GM12878 (cell line): ENCODE results near the gene CILP. TPM values are rescaled to one million over a fixed set of nuclear protein-coding genes. Genes with fewer than 3 reads are reported as not detected.

Experiments used
- ATAC-seq: fragments of 200-7000 bp; cut with Tn5 transposase; 3 replicates; pipeline ENCODE4 v1.9.1; 2020; ENCODE audit warnings: mild to moderate bottlenecking, moderate library complexity
- BruUV-seq: library from RNA; stranded (reverse); fragments of 400-500 nt; replicated peaks from 2 replicates; lab custom pipeline; 2021; lab: Mats Ljungman, UMichigan
- CTCF ChIA-PET: fragments of 300-600 bp; sonication (Branson Sonifier 250); formaldehyde crosslinking; extraction: SDS; loops from one replicate; lab custom pipeline; 2021; ENCODE audit warnings: inconsistent platforms; lab: Yijun Ruan, JAX
- POLR2A ChIA-PET: fragments of 350-600 bp; formaldehyde crosslinking; extraction: SDS; loops from one replicate; lab custom pipeline; 2021; ENCODE audit warnings: inconsistent platforms; lab: Charles Lee
- RAD21 ChIA-PET: fragments of 300-600 bp; sonication (Branson Sonifier 250); formaldehyde crosslinking; loops from one replicate; lab custom pipeline; 2023; ENCODE audit warnings: antibody characterized with exemption; ENCODE audit not compliant: unreplicated experiment; lab: Charles Lee
- SMC1A ChIA-PET: fragments of 300-600 bp; sonication (Branson Sonifier 250); formaldehyde crosslinking; loops from one replicate; lab custom pipeline; 2023; ENCODE audit not compliant: unreplicated experiment, uncharacterized antibody; lab: Charles Lee
- DNase-seq: peaks from one replicate; pipeline ENCODE4 v3.0.0-alpha.2; 2011; ENCODE audit warnings: low read depth, low spot score
- FAIRE-seq: peaks from 3 replicates; lab custom pipeline; 2011; peaks lifted over from hg19 to GRCh38; lab: Jason Lieb, UNC
- H2AFZ ChIP-seq: 2 replicates; pipeline ENCODE4 v1.6.0; 2011; ENCODE audit warnings: low read depth, low read length, control low read depth; ENCODE audit not compliant: control insufficient read depth
- H3K27ac ChIP-seq: 2 replicates; pipeline ENCODE4 v1.5.1; 2011; ENCODE audit warnings: control low read depth; ENCODE audit not compliant: control insufficient read depth, insufficient read depth
- H3K27me3 ChIP-seq, 2 experiments: replicated peaks in 1 of 2; 2 replicates each; pipeline versions ENCODE4 v1.6.0 to v1.6.1; 2011; ENCODE audit warnings: low read length in 1 of 2; ENCODE audit not compliant: control insufficient read depth in 2 of 2, insufficient read depth in 2 of 2
- H3K36me3 ChIP-seq, 2 experiments: 2 replicates each; pipeline ENCODE4 v1.5.1; 2011; ENCODE audit warnings: low read length in 1 of 2; ENCODE audit not compliant: control insufficient read depth in 2 of 2, insufficient read depth in 2 of 2
- H3K4me1 ChIP-seq: 2 replicates; pipeline ENCODE4 v1.6.1; 2011; ENCODE audit warnings: mild to moderate bottlenecking, low read length, moderate library complexity, mixed read lengths; ENCODE audit not compliant: control insufficient read depth, insufficient read depth
- H3K4me2 ChIP-seq: 2 replicates; pipeline ENCODE4 v1.6.0; 2011; ENCODE audit warnings: control low read depth; ENCODE audit not compliant: control insufficient read depth, insufficient read depth
- H3K4me3 ChIP-seq: fragments of 200-600 bp; sonication (generic); 2 replicates; pipeline ENCODE4 v1.5.1; 2016
- H3K79me2 ChIP-seq: 2 replicates; pipeline ENCODE4 v1.6.0; 2011; ENCODE audit warnings: low read length; ENCODE audit not compliant: control insufficient read depth, insufficient read depth
- H3K9ac ChIP-seq: 2 replicates; pipeline ENCODE4 v1.8.0; 2011; ENCODE audit warnings: low read length, control low read depth, mixed read lengths; ENCODE audit not compliant: control insufficient read depth, insufficient read depth
- H3K9me3 ChIP-seq: replicated peaks from 3 replicates; pipeline ENCODE4 v1.5.1; 2011; ENCODE audit warnings: mild to moderate bottlenecking, low read length; ENCODE audit not compliant: control insufficient read depth, insufficient read depth
- H4K20me1 ChIP-seq: 2 replicates; pipeline ENCODE4 v1.6.0; 2011; ENCODE audit not compliant: control insufficient read depth, insufficient read depth
- ASH2L ChIP-seq: fragments of 300-600, 200-600 bp; sonication (generic); IDR thresholded peaks from 2 replicates; pipeline ENCODE4 v1.6.1; 2017; ENCODE audit warnings: low read depth, mild to moderate bottlenecking, borderline replicate concordance
- CHD2 ChIP-seq: IDR thresholded peaks from 2 replicates; pipeline ENCODE4 v1.6.1; 2011; ENCODE audit warnings: low read depth, low read length, improper control_type of control experiment, borderline replicate concordance
- EED ChIP-seq: sonication (generic); IDR thresholded peaks from 2 replicates; pipeline ENCODE4 v1.6.1; 2016; ENCODE audit warnings: antibody characterized with exemption, low read depth
- HDAC2 ChIP-seq: fragments of 200-600 bp; sonication (generic); IDR thresholded peaks from 2 replicates; pipeline ENCODE4 v1.6.1; 2017
- IRF4 ChIP-seq: IDR thresholded peaks from 2 replicates; pipeline ENCODE4 v1.6.1; 2011; ENCODE audit warnings: low read depth, low read length
- RBBP5 ChIP-seq: fragments of 200-600 bp; sonication (generic); conservative IDR thresholded peaks from 2 replicates; pipeline ENCODE4 v1.6.1; 2016
- SP1 ChIP-seq: IDR thresholded peaks from one replicate; pipeline ENCODE4 v1.6.1; 2011; ENCODE audit warnings: low read depth, low read length
- TARDBP ChIP-seq: IDR thresholded peaks from 2 replicates; pipeline ENCODE4 v1.6.1; 2016; ENCODE audit warnings: borderline replicate concordance
- ZNF274 ChIP-seq: IDR thresholded peaks from one replicate; pipeline ENCODE4 v1.8.0; 2011; ENCODE audit not compliant: insufficient read length, insufficient read depth
- ZNF384 ChIP-seq: IDR thresholded peaks from 2 replicates; pipeline ENCODE4 v1.6.1; 2012; ENCODE audit warnings: low read depth, mild to moderate bottlenecking, low read length, improper control_type of control experiment, borderline replicate concordance
- WGBS: methylation state at CpG from one replicate; pipeline ENCODE4 v1.1.6; 2016; ENCODE audit warnings: low lambda C conversion rate; ENCODE audit not compliant: insufficient replicate concordance, insufficient coverage; ENCODE audit errors: missing lambda C conversion rate; 5-methylcytosine and 5-hydroxymethylcytosine counted together
- in situ Hi-C: fragments of 300-500 bp; cut with MboI; formaldehyde crosslinking; loops from 9 replicates; pipeline ENCODE4 v1.14.3; 2018; ENCODE audit warnings: mixed read lengths
- intact Hi-C: fragments of 100-400 bp; cut with micrococcal nuclease; formaldehyde crosslinking; loops from one replicate; pipeline ENCODE4 v1.14.2; 2022; ENCODE audit not compliant: unreplicated experiment
- polyA plus RNA-seq, 11 experiments: library from polyadenylated mRNA; depleted of rRNA in 4 of 11; unstranded in 6 of 11; stranded (reverse) in 5 of 11; fragments of >200 nt; fragmentation: Nextera tagmentation in 4 of 11; fragmentation: Illumina TruSeq in 1 of 11; extraction: Ambion mirVana in 4 of 11; extraction: Trizol in 1 of 11; gene quantifications; 1 replicate in 1 of 11; 2 replicates in 10 of 11; pipeline versions ENCODE4 v1.2.1 to v1.2.3, GENCODE V29; 2011 to 2016; ENCODE audit warnings: inconsistent platforms in 2 of 11, missing spikeins in 2 of 11, low read depth in 1 of 11
- total RNA-seq, 4 experiments: library from RNA; depleted of rRNA in 3 of 4; stranded (reverse); fragments of >200 nt in 3 of 4; fragmentation: Illumina TruSeq in 1 of 4; extraction: Trizol in 1 of 4; gene quantifications; 2 replicates each; pipeline versions ENCODE4 v1.2.1 to v1.2.3, GENCODE V29; 2013 to 2021
- TF ChIP-seq, protein P1 (sequence below): fragments of 450-650 bp; IDR thresholded peaks from 2 replicates; pipeline ENCODE4 v1.6.1; 2017; ENCODE audit warnings: mild to moderate bottlenecking, low read depth, inconsistent platforms; ENCODE audit not compliant: poor library complexity, severe bottlenecking
- TF ChIP-seq, protein P2 (sequence below): fragments of 450-650 bp; IDR thresholded peaks from 2 replicates; pipeline ENCODE4 v1.6.1; 2016; ENCODE audit warnings: mild to moderate bottlenecking
- TF ChIP-seq, protein P3 (sequence below): fragments of 450-650 bp; IDR thresholded peaks from 2 replicates; pipeline ENCODE4 v1.6.1; 2014; ENCODE audit warnings: mild to moderate bottlenecking
- TF ChIP-seq, protein P4 (sequence below): fragments of 450-650 bp; IDR thresholded peaks from 2 replicates; pipeline ENCODE4 v1.6.1; 2018; ENCODE audit warnings: mild to moderate bottlenecking, low read depth, moderate library complexity; ENCODE audit not compliant: partially characterized antibody

The CILP gene
- total and polyA plus RNA-seq, 10 of the 15 experiments (the other 5 are each of a cell fraction or from before 2014, with no cell fraction given), result 0.03 to 0.06 (median 0.04) TPM; not detected in 4

DNA sequence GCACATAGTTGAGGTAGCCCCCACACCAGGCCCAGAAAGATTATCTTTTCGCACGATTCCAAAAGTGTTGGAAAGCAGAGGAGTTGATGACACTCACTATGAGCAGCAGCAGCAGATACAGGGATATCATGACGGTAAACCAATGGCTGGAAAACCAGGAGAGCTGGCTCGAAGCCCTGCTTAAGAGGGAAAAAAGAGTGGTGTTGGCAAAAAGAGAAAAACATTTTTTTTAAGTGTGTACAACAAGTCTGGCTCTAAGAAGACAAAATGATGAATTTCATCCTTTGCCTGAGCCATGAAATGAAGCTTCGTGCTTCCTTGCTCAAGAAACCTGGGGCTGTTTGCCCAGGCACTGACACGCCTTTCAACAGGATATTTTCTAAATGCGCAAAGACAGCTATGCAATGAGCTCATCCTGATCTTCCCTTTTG, 48.1 kb upstream of the CILP start:
- in situ Hi-C loops, result no loop called here
- Histone ChIP-seq H3K4me2 (no peak overlapping the region), H3K9ac (no peak overlapping the region), H3K4me3 (no peak overlapping the region), H3K4me1 (no peaks in the 10 kb centered on the region), H3K27me3 (no peaks in the 10 kb centered on the region), H3K36me3 (peaks cover 5 to 6% of the 10 kb centered on the region in 2 experiments), H2AFZ (no peak overlapping the region), H3K27ac (no peak overlapping the region), H3K79me2 (no peaks in the 10 kb centered on the region), H3K9me3 (no peaks in the 10 kb centered on the region), H4K20me1 (no peaks in the 10 kb centered on the region)
- ChIA-PET CTCF (interaction anchor here (0.5 to 1.0 kb wide), 2 partner anchors 61 to 215 kb away, joined by 3 read pairs; no protein-coding TSS in a partner anchor), RAD21 (interaction anchor here (0.5 kb wide), 1 partner anchor 29 kb away, joined by 3 read pairs; no protein-coding TSS in a partner anchor), SMC1A (interaction anchor here (1.0 to 1.3 kb wide), 2 partner anchors 10 kb away, joined by 3 read pairs; no protein-coding TSS in a partner anchor), POLR2A (no interaction called here)
- BruUV-seq, result no TSS peak
- DNase-seq (no peak), FAIRE-seq (no peak), ATAC-seq (no peak)
- intact Hi-C loops, result no loop called here
- 96% methylated on average over 7 of the region's 7 CpGs for WGBS
- TF ChIP-seq IRF4, result no peak
- TF ChIP-seq, protein P1, sequence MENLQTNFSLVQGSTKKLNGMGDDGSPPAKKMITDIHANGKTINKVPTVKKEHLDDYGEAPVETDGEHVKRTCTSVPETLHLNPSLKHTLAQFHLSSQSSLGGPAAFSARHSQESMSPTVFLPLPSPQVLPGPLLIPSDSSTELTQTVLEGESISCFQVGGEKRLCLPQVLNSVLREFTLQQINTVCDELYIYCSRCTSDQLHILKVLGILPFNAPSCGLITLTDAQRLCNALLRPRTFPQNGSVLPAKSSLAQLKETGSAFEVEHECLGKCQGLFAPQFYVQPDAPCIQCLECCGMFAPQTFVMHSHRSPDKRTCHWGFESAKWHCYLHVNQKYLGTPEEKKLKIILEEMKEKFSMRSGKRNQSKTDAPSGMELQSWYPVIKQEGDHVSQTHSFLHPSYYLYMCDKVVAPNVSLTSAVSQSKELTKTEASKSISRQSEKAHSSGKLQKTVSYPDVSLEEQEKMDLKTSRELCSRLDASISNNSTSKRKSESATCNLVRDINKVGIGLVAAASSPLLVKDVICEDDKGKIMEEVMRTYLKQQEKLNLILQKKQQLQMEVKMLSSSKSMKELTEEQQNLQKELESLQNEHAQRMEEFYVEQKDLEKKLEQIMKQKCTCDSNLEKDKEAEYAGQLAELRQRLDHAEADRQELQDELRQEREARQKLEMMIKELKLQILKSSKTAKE, result no peak
- no peak for TF ChIP-seq SP1
- no peak for TF ChIP-seq RBBP5
- TF ChIP-seq, protein P2, sequence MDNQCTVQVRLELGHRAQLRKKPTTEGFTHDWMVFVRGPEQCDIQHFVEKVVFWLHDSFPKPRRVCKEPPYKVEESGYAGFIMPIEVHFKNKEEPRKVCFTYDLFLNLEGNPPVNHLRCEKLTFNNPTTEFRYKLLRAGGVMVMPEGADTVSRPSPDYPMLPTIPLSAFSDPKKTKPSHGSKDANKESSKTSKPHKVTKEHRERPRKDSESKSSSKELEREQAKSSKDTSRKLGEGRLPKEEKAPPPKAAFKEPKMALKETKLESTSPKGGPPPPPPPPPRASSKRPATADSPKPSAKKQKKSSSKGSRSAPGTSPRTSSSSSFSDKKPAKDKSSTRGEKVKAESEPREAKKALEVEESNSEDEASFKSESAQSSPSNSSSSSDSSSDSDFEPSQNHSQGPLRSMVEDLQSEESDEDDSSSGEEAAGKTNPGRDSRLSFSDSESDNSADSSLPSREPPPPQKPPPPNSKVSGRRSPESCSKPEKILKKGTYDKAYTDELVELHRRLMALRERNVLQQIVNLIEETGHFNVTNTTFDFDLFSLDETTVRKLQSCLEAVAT, result no peak
- TF ChIP-seq CHD2, result no peak
- no peak for TF ChIP-seq ZNF384
- TF ChIP-seq, protein P3, sequence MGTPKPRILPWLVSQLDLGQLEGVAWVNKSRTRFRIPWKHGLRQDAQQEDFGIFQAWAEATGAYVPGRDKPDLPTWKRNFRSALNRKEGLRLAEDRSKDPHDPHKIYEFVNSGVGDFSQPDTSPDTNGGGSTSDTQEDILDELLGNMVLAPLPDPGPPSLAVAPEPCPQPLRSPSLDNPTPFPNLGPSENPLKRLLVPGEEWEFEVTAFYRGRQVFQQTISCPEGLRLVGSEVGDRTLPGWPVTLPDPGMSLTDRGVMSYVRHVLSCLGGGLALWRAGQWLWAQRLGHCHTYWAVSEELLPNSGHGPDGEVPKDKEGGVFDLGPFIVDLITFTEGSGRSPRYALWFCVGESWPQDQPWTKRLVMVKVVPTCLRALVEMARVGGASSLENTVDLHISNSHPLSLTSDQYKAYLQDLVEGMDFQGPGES, result no peak
- TF ChIP-seq ASH2L, result no peak
- no peak for TF ChIP-seq EED
- TF ChIP-seq, protein P4, sequence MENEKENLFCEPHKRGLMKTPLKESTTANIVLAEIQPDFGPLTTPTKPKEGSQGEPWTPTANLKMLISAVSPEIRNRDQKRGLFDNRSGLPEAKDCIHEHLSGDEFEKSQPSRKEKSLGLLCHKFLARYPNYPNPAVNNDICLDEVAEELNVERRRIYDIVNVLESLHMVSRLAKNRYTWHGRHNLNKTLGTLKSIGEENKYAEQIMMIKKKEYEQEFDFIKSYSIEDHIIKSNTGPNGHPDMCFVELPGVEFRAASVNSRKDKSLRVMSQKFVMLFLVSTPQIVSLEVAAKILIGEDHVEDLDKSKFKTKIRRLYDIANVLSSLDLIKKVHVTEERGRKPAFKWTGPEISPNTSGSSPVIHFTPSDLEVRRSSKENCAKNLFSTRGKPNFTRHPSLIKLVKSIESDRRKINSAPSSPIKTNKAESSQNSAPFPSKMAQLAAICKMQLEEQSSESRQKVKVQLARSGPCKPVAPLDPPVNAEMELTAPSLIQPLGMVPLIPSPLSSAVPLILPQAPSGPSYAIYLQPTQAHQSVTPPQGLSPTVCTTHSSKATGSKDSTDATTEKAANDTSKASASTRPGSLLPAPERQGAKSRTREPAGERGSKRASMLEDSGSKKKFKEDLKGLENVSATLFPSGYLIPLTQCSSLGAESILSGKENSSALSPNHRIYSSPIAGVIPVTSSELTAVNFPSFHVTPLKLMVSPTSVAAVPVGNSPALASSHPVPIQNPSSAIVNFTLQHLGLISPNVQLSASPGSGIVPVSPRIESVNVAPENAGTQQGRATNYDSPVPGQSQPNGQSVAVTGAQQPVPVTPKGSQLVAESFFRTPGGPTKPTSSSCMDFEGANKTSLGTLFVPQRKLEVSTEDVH, result no peak
- no peak for TF ChIP-seq TARDBP
- no peak for TF ChIP-seq HDAC2
- TF ChIP-seq ZNF274, result no peak
